Measurements from ENCODE around the gene CTDP1.
"Not testable (repeated sequence)": the region's sequence is repeated elsewhere in the genome, so short reads cannot be mapped to it uniquely, and the experiment has no call there.

CTDP1 gene

GRCh38 chr18:79706006-79706405 lies 26.4 kb downstream of the CTDP1 start:
- no peak for DNase-seq

DNA sequence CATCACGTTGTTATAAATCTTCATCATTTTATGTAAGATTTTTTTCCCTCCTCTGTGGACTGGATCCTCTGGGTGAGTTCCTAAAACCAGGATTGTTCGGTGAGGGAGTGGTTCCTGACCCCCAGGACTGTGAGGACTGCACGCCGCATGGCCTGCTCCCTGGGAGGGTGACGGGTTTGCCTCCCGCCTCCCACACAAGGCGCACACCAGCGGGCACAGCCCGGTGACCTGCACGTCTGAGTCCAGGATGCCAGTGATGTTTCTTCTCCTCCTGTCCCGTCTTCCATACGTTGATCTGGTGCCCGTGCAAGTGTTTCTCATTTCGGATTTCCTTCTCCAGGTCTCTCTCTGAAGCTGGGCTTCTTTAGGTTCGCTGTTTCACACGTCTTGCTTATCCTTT lies 27.1 kb downstream of the CTDP1 start:
- no peak for DNase-seq

DNA sequence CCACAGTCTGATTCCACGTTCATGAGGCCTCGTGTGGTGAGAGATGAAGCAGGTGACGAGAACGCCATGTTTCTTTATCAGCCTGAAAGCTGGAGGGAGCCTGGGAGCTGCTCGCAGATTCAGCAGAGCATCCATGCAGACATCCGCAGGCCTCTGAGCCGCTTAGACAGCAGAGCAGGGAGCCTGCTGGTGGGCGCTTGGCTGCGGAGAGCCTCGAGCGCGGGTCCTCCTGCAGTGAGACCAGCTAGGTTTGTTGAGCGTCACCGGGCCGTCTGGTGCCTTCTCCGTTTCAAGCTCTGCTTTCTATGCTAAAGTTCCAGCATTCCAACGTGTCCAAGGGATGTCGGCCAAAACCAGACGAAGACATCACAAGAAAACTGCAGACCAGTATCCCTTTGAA lies 27.6 kb downstream of the CTDP1 start:
- no peak for DNase-seq

DNA sequence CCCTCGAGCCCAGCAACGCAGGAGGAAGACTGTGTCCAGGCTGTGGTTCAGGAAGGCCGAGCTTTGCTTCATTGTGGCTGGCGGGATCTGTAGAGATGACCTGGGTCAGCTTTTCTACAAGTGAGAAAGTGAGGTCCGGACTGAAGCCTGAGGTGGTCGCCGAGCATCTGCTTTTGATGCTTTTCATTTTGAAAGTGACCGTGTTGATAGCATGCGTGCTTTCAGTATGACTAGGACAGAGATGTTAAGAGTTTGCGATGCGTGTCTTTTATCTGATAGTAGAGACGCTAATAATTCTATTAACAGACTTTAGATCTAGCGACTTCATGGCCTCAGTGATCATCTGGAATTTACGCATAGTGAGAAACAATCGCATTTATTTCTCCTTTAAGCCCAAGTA lies 28.1 kb downstream of the CTDP1 start:
- DNase-seq, result no peak

- DNase-seq, result no peak
These were observed 28.8 kb downstream of the CTDP1 start for GRCh38 chr18:79708412-79708811.

- DNase-seq, result no peak
These were observed 32.7 kb downstream of the CTDP1 start for GRCh38 chr18:79712206-79712857.

DNA sequence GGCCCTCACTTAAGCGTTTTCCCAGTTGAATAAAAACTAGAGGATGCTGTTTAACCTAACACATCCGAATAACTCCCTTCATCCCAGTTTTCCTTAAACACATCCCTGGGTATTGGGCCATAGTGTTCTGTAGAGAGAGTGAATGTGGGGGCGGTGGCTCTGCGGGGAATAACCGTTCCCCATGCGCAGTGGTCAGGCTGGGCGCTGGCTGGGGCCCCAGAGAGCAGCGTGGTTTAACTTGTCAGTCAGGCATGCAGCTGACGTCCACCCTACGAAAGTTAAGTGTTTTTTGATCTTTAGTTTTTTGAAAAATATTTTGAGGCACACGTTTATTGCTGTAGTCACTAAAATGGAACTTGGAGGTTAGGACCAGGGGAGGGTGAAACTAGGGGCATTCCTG lies 33.7 kb downstream of the CTDP1 start:
- no peak for DNase-seq

DNA sequence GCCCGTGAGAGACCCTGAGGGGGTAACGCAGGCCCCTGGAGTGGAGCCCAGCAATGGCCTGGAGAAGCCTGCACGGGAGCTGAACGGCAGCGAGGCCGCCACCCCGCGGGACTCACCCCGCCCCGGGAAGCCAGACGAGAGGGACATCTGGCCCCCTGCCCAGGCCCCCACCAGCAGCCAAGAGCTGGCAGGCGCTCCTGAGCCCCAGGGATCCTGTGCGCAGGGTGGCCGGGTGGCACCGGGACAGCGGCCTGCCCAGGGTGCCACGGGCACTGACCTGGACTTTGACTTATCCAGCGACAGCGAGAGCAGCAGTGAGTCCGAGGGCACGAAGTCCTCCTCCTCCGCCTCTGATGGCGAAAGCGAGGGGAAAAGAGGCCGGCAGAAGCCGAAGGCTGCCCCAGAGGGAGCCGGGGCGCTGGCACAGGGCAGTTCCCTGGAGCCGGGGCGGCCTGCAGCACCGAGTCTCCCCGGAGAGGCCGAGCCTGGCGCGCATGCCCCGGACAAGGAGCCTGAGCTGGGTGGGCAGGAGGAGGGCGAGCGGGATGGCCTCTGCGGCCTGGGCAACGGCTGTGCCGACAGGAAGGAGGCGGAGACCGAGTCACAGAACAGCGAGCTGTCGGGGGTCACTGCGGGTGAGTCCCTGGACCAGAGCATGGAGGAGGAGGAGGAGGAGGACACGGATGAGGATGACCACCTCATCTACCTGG lies 35.1 kb downstream of the CTDP1 start:
- DNase-seq, result no peak

DNA sequence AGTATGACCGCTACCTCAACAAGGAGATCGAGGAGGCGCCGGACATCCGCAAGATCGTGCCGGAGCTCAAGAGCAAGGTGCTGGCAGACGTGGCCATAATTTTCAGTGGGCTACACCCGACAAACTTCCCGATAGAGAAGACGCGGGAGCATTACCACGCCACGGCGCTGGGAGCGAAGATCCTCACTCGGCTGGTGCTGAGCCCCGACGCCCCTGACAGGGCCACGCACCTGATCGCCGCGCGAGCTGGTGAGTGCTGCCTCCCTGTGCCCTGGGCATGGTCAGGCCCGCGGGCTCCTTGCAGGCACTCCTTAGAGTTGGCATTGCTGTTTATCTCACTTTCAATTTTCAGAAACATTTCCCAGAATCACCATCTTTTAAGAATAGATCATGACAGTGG lies 35.7 kb downstream of the CTDP1 start:
- DNase-seq, result no peak

- no peak for DNase-seq
These were observed 37.5 kb downstream of the CTDP1 start for GRCh38 chr18:79717059-79717458.

- no peak for DNase-seq
These were observed 38.0 kb downstream of the CTDP1 start for GRCh38 chr18:79717555-79718074.

DNA sequence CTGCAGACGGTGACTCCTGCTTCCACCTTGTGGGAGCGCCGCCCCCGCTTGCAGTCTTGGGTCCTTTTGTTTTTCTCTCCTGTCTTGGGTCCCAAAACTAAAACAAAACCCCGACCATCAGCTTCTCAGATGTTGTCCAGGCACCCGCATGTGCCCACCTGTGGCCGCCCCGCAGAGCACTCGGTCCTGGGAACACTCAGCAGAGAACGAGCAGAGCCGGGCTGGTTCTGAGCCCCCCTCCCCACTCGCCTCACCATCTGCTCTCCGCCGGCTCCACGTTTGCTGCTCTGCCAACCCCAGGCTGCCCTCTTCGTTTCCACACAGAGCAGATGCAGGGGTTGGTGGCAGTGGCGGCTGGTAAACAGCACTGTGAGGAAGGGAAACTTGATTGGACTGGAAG lies 38.5 kb downstream of the CTDP1 start:
- DNase-seq, result no peak

DNA sequence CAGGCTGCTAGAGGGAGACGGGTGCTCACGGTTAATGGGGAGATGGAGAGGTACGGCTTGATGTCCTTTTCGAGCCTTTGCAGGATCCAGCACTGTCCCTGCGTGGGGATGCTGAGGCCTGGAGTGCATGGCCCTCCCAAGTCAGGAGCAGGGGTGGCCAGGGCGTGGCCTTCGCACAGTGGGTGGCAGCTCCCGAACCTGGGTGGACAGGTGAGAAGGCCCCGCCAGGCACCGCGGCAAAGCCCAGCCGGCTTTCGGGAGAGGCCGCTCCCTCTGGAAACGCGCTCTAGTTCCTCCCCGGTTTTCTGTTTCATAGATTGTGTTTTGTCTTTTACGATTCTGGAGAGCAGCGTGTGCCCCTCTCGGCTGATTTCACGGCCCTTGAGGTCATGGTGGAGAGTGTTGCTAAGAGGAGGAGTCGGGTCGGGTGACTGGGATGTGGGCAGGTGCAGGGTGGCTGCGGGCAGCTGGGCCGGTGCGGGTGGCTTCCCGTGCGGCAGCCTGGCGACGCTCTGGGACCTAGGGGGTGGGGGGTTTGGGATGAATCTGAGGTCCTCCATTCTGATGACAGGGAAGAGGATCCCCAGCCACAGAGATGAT lies 39.4 kb downstream of the CTDP1 start:
- DNase-seq, result no peak

DNA sequence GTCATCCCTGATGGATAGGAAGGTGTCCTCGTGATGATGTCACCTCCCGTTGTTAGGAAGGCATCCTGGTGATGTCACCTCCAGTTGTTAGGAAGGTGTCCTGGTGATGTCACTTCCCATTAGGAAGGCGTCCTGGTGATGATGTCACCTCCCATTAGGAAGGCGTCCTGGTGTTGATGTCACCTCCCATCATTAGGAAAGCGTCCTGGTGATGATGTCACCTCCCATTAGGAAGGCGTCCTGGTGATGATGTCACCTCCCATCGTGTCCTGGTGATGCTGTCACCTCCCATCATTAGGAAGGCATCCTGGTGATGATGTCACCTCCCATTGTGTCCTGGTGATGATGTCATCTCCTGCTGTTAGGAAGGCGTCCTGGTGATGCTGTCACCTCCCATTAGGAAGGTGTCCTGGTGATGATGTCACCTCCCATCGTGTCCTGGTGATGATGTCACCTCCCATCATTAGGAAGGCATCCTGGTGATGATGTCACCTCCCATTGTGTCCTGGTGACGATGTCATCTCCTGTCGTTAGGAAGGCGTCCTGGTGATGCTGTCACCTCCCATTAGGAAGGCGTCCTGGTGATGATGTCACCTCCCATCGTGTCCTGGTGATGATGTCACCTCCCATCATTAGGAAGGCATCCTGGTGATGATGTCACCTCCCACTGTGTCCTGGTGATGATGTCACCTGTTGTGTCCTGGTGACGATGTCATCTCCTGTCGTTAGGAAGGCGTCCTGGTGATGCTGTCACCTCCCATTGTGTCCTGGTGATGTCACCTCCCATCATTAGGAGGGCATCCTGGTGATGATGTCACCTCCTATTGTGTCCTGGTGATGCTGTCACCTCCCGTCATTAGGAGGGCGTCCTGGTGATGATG lies 40.1 kb downstream of the CTDP1 start:
- not testable (repeated sequence) for DNase-seq

GRCh38 chr18:79720359-79720733 lies 40.7 kb downstream of the CTDP1 start:
- no peak for DNase-seq

DNA sequence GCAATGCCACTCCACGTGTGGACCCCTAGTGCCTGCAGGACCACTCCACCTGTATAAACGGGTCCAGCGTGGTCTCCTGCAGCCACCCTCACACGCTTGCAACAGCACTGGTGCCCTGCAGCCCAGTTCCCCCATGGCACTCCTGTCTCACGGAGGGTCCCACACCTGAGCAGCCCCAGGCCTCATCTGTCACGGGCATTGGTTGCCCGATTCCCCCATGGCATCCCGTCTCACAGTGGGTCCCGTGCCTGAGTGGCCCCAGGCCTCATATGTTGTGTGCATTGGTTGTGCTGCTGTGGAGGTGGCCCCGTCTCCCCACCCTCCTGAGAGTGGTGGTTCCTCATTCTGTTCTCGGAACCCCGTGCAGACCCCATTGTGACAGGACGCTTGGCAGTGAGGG lies 43.4 kb downstream of the CTDP1 start:
- DNase-seq, result no peak

GRCh38 chr18:79723628-79724027 lies 44.0 kb downstream of the CTDP1 start:
- DNase-seq, result no peak

GRCh38 chr18:79724299-79725080 lies 44.9 kb downstream of the CTDP1 start:
- no peak for DNase-seq

- no peak for DNase-seq
These were observed 45.9 kb downstream of the CTDP1 start for GRCh38 chr18:79725486-79725885.

DNA sequence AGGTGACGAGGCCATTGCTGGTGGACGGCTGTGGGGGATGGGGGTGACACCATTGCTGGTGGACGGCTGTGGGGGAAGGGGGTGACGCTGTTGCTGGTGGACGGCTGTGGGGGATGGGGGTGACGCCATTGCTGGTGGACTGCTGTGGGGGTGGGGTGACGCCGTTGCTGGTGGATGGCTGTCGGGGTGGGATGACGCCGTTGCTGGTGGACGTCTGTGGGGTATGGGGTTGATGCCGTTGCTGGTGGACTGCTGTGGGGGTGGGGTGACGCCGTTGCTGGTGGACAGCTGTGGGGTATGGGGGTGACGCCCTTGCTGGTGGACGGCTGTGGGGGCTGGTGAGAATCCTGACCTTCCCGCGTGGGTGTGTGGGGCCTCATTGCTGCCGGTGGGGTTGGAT lies 47.1 kb downstream of the CTDP1 start:
- DNase-seq, result no peak

DNA sequence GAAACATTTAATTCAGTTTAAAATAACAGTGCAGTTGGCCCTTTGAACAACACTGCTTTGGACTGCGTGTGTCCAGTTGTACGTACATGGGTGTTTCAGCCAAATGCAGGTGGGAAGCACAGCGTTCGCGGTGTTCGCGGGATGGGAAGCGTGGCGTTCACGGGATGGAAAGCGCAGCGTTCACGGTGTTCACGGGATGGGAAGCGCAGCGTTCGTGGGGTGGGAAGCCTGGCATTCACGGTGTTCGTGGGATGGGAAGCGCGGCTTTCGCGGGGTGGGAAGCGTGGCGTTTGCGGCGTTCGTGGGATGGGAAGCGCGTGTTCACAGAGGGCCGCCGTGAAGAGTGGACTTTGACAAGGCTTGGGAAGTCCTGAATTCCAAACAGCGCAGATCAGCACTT lies 47.6 kb downstream of the CTDP1 start:
- no peak for DNase-seq

DNA sequence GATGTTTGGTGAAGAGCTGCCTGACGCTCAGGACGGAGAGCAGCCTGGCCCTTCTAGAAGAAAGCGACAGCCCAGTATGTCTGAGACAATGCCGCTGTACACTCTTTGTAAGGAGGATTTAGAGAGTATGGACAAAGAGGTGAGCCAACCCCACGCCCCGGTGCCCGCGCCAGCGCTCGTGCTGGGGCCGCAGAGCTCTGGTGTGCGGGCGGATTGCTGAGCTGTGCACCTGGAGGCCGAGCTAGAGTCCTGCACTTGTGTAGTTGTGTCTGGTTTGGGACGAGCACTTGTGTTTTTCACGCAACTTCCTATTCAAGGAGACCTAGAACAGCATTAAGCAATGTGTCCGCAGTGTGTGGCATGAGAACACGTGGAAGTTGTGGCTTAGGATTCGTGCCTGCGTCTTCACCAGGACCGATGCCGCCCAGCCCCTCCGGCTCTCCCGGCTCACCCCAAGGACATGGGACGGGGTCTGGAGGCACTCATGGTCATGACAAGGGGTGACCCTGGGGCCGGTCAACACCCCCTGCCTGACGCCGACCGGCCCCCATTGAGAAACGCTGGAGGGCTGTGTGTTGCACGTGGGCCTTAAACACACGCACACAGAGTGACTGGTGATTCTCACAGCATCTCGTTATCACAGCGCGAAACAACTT lies 49.5 kb downstream of the CTDP1 start:
- DNase-seq, result no peak
